ENCODE results near the gene RAB3C. TPM values are rescaled to one million over a fixed set of nuclear protein-coding genes. Genes with fewer than 3 reads are reported as not detected.

The RAB3C gene
- total and polyA plus RNA-seq, 10 donors = 0.06 to 2.0 (median 0.21) TPM; not detected in 2

- Histone ChIP-seq H3K36me3 (no peaks in the 10 kb centered on the region), H3K27ac (no peak overlapping the region), H3K27me3 (replicated peaks in 1 of 7) (no peaks in the 10 kb centered on the region), H3K4me3 (no peak overlapping the region), H3K9me3 (peaks cover 0 to 20% (median 7%) of the 10 kb centered on the region in 8 donors), H3K4me1 (no peaks in the 10 kb centered on the region)
- no peak for DNase-seq
- intact Hi-C loops (cut with DNase I; ENCODE audit: low total_unique reads) = no loop called here
- TF ChIP-seq POLR2A (IDR thresholded peaks at IDR 0.05) (no peak), CTCF (IDR thresholded peaks at IDR 0.05 in 8 of 11, conservative IDR thresholded peaks at IDR 0.05 in 3 of 11) (no peak), POLR2AphosphoS5 (IDR thresholded peaks at IDR 0.05) (no peak)
- 73 to 89% (median 81%) methylated on average over 5 of the region's 5 CpGs for WGBS, 5 donors
Measured at GRCh38 chr5:58716713-58717112, 133.8 kb downstream of the RAB3C start.

DNA sequence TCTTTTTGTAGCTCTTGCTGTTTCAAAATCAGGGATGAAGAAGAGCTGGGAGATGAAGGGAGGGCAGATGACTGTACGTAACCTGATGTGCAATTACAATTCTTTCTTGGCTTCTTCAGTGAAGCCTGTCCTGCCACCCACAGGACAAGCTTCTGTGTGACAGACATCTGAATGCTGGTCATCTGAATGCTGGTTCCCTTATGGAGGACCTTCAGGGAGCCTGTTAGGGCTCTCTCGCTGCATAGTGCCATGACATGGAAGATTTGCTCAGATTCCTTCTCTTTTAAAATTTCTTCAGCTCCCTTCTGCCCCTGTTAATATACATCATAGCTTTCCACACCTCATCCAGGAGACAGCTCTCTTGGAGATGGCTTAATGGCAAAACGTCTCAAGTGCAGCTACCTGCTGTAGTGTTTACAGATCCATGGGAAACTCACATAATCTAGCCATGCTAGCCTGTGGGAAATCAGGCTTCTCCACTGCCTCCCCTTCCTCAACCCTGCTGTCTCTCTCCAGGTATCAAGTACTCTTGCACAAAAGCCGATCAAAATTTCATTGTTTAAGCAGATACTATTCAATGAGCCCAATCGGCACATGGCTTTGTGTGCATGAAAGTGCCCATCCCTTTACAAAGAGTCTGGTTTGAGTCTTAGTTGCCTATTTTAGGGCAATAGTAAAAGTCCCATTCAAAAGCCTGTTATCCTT, 134.6 kb downstream of the RAB3C start:
- Histone ChIP-seq H3K27me3 (replicated peaks in 1 of 7) (no peaks in the 10 kb centered on the region), H3K4me1 (no peaks in the 10 kb centered on the region), H3K4me3 (no peak overlapping the region), H3K36me3 (no peaks in the 10 kb centered on the region), H3K9me3 (peaks cover 0 to 20% (median 7%) of the 10 kb centered on the region in 8 donors), H3K27ac (no peak overlapping the region)
- TF ChIP-seq POLR2AphosphoS5 (IDR thresholded peaks at IDR 0.05) = no peak
- no peak for TF ChIP-seq POLR2A (IDR thresholded peaks at IDR 0.05)
- TF ChIP-seq CTCF (IDR thresholded peaks at IDR 0.05 in 8 of 11, conservative IDR thresholded peaks at IDR 0.05 in 3 of 11) = no peak
- intact Hi-C loops (cut with DNase I; ENCODE audit: low total_unique reads) = no loop called here
- DNase-seq = no peak
- WGBS, 5 donors = 68 to 83% (median 79%) methylated on average over 5 of the region's 5 CpGs

- H3K4me3 ChIP-seq = no peak overlapping the region
- no peak for DNase-seq
- no peaks in the 10 kb centered on the region for H3K4me1 ChIP-seq
- H3K27ac ChIP-seq = no peak overlapping the region
- 80 to 94% (median 91%) methylated on average over 2 of the region's 2 CpGs for WGBS, 5 donors
- TF ChIP-seq POLR2AphosphoS5 (IDR thresholded peaks at IDR 0.05) = no peak
- no peak for TF ChIP-seq CTCF (IDR thresholded peaks at IDR 0.05 in 8 of 11, conservative IDR thresholded peaks at IDR 0.05 in 3 of 11)
- TF ChIP-seq POLR2A (IDR thresholded peaks at IDR 0.05) = no peak
- intact Hi-C loops (cut with DNase I; ENCODE audit: low total_unique reads) = no loop called here
- no peaks in the 10 kb centered on the region for H3K27me3 ChIP-seq (replicated peaks in 1 of 7)
- no peaks in the 10 kb centered on the region for H3K36me3 ChIP-seq
- H3K9me3 ChIP-seq = peaks cover 0 to 15% (median 7%) of the 10 kb centered on the region in 8 donors
Measured at GRCh38 chr5:58718269-58718978, 135.5 kb downstream of the RAB3C start.

DNA sequence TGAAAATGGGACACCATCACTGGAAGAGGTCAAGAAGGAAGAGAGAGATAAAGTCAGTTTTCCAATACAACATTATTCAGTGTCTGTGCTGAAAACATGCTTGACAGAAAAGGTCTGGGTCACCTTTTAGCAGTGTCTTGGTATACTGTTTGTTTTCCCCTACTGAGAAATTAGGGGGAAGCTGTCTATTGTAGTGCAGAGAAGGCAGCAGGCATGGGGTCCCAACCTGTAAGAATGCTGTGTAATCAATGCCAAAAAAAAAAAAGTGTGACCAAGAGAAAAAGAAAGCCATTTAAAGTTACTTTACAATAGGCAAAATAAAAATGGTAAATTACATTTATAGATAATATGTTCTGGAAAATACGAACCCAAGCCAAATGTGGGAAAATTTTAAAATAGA, 139.3 kb downstream of the RAB3C start:
- H3K36me3 ChIP-seq = no peaks in the 10 kb centered on the region
- no peak for DNase-seq
- no peaks in the 10 kb centered on the region for H3K4me1 ChIP-seq
- H3K27ac ChIP-seq = no peak overlapping the region
- no peak for TF ChIP-seq CTCF (IDR thresholded peaks at IDR 0.05 in 8 of 11, conservative IDR thresholded peaks at IDR 0.05 in 3 of 11)
- TF ChIP-seq POLR2AphosphoS5 (IDR thresholded peaks at IDR 0.05) = no peak
- no peak for TF ChIP-seq POLR2A (IDR thresholded peaks at IDR 0.05)
- 79 to 94% (median 88%) methylated on average over 1 of the region's 1 CpG for WGBS, 5 donors
- intact Hi-C loops (cut with DNase I; ENCODE audit: low total_unique reads) = no loop called here
- no peak overlapping the region for H3K4me3 ChIP-seq
- H3K9me3 ChIP-seq = peaks cover 0 to 26% (median 20%) of the 10 kb centered on the region in 8 donors
- H3K27me3 ChIP-seq (replicated peaks in 1 of 7) = no peaks in the 10 kb centered on the region

Measured in spleen (tissue), 11 donors.